Endometrial microvascular endothelial cells (primary cell): ENCODE results near the gene SPIN4. TPM values are rescaled to one million over a fixed set of nuclear protein-coding genes. Genes with fewer than 3 reads are reported as not detected.
"Not testable (repeated sequence)": the region's sequence is repeated elsewhere in the genome, so short reads cannot be mapped to it uniquely, and the experiment has no call there.

Experiments used
- in situ Hi-C: cut with HindIII; loops from 2 replicates; pipeline ENCODE4 v1.10.0; 2017; ENCODE audit warnings: low sequenced_read_pairs, low pct_unique_long_range_greater_than_20kb; ENCODE audit errors: inconsistent ontology term
- total RNA-seq: library from RNA; depleted of rRNA; stranded (reverse); fragments of >200 nt; gene quantifications from one replicate; pipeline ENCODE4 v1.2.3, GENCODE V29; 2015; ENCODE audit errors: inconsistent ontology term

SPIN4 gene
- total RNA-seq = 4.8 TPM

DNA sequence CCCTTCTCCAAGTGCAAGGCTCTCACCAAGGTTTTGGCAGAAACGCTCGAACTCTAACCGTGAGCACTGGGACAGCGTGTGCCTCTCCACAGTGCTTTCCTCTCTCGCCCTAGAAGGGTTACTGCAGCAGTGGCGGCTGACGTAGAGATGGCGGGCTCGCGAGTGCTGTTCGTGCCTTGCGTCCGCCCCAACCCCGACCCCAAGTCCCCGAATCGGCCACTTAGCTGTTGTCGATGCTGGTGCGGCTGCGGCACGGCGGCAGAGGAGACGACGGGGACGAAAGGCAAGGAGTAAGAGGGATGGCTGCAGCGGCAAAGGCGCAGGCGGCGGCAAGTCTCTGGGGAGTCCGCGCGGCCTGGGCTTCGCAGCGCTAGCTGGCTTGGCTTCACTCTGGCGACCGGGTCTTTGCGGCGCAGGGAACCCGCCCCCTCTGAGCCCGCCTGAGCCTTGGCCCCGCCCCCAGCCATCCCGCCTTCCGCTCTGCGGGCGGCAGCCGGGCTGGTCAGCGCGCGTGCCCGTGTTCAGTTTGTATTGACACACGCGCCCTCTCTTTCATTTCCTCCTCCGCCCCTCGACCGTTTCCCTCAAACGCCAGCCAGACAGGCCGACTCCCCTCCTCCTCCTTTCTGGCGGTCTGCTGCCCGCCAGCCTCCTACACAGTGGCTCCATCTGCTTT is at the start of gene SPIN4:
SPIN4 (minus strand) TSS at position 392 of the 676 bp plus-strand sequence. CDS start 513 bp downstream, outside the sequence.
- in situ Hi-C loops = no loop called here

DNA sequence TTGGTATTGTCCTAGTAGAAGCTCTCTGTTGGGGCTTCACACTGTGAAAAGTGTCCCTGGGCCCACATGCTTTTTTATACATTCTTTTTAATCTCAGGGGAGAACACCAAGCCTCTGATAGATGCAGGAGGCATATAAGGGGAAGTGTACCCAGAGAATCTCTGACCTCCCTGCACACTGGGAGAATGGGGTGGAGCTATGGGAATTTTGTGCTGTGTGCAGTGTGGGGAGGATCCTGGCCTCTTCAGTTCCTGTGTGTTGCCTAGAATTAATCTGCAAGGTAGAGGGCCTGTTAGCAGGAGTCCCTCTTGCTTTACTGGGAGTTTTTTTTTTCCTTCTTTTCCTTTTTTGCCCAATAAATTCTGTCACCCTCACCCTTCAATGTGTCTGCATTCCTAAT is 49.2 kb upstream of the SPIN4 start:
- in situ Hi-C loops = no loop called here

DNA sequence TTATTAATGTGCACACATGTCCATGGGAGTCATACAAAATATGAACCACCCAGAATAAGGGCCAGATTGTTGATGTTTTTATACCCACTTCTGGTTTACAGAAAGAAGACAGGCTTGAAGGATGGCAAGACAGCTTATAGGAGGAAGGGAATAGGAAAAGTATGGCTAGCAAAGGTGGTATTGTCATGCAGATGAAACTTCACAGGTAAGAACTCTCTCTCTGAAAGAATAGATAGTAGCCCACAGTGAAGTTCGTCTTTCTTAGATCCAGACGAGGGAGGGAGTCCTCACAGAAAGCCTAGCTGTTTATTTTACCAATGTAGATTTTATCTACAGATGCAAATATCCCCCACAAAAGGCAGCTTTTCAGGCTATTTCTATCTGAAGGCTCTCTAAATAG is 43.7 kb upstream of the SPIN4 start:
- in situ Hi-C loops = no loop called here

DNA sequence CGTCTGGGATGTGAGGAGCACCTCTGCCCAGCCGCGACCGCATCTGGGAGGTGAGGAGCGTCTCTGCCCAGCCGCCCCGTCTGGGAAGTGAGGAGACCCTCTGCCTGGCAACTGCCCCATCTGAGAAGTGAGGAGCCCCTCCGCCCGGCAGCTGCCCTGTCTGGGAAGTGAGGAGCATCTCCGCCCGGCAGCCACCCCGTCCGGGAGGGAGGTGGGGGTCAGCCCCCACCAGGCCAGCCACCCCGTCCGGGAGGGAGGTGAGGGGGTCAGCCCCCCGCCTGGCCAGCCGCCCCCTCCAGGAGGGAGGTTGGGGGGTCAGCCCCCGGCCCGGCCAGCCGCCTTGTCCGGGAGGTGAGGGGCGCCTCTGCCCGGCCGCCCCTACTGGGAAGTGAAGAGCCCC is 42.0 kb upstream of the SPIN4 start:
- in situ Hi-C loops = not testable (repeated sequence)

DNA sequence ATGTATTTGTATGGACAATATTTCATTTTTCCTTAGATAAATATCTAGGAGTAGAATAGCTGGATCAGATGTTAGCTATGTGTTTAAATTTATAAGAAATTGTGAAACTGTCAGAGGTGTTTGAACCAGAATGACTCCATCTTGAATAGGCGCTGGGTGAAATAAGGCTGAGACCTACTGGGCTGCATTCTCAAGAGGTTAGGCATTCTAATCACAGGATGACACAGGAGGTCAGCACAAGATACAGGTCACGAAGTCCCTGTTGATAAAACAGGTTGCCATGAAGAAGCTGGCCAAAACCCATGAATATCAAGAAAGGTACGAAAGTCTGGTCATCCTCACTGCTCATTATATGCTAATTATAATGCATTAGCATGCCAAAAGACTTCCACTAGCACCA is 36.3 kb upstream of the SPIN4 start:
- in situ Hi-C loops = no loop called here

DNA sequence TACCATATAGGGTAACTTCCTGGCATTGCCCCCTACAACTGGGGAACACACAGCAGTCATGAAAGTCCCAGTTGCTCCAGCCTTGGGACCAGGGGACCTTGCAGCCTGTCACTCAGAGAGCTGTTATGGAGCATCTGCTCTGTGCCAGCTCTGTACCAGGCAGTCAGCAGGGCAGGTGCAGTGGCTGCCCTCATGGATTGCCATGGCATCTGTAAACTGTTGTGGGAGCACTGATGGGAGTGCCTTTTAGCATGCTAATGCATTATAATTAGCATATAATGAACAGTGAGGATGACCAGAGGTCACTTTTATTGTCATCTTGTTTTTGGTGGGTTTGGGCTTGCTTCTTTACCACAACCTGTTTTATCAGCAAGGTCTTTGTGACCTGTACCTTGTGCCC is 33.1 kb upstream of the SPIN4 start:
- in situ Hi-C loops = not testable (repeated sequence)

DNA sequence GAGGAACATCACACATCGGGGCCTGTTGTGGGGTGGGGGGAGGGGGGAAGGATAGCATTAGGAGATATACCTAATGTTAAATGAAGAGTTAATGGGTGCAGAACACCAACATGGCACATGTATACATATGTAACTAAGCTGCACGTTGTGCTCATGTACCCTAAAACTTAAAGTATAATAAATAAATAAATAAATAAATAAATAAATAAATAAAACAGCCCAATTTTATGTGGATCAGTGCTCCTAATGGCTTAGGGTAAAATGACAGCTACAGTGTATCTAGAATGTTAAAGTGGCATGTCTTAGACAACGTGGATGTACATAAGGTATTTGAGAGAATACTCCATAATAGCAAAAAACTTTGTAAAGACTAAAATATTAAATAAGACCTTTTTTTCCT is 21.9 kb upstream of the SPIN4 start:
- in situ Hi-C loops = not testable (repeated sequence)

DNA sequence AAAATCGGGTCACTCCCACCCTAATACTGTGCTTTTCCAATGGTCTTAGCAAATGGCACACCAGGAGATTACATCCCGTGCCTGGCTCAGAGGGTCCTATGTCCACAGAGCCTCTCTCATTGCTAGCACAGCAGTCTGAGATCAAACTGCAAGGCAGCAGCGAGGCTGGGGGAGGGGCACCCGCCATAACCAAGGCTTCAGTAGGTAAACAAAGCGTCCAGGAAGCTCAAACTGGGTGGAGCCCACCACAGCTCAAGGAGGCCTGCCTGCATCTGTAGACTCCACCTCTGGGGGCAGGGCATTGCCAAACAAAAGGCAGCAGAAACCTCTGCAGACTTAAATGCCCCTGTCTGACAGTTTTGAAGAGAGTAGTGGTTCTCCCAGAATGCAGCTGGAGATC is 16.6 kb upstream of the SPIN4 start:
- in situ Hi-C loops = not testable (repeated sequence)

DNA sequence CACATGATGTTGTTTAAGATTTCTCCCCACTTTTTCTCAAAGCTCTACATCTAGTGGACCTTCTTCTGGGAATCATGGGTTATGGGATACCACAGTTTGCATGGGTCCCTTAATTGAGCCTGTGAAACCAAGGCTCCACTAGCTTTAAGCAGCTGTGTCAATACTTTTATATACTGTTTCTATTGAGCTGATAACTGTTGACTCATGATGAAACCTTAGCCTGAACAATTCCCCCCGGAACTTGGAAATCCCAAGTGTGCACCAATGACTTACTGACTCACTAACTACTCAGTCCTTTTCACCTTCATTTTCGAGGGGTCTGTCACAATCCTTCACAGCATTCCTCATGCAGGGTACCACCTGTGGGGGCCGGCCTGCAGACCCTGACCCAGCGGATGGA is 12.7 kb upstream of the SPIN4 start:
- in situ Hi-C loops = no loop called here

DNA sequence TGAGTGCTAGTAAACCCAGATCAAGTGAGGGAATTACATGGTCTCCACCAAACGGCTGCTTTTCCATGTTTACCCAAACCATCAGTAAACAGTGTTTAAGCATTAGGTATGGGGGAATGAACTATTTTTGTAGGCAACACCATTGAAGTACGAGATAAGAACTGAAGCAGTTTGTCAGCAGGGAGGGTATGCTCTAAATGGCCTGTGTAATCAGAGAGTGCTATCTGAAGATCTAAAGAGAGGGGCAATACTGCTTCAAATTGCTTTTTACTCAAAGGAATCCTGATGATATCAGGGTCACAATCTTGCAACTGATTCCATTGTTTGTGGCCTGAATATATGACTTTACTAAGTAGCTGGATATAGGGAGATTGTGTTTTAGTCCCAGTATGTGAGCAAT is 10.4 kb upstream of the SPIN4 start:
- in situ Hi-C loops = no loop called here

DNA sequence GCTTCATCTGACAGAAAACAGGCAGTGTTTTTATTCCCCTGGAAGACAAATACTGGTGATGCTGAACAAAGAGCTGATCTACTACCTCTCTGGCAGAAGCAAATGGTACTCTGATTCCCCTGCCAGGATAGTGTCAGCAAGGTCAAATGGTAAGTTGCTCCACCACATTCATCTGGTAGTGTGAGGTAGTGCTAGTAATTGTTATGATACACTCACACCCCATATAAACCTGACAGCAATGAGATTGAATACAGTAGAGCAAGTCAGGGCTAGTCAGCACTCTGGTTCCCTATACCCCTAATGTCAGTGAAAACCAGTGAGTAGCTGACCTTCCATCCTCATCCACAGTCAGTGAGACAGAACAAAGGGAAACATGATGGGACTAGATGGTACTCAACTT is 3.4 kb upstream of the SPIN4 start:
- in situ Hi-C loops = no loop called here

DNA sequence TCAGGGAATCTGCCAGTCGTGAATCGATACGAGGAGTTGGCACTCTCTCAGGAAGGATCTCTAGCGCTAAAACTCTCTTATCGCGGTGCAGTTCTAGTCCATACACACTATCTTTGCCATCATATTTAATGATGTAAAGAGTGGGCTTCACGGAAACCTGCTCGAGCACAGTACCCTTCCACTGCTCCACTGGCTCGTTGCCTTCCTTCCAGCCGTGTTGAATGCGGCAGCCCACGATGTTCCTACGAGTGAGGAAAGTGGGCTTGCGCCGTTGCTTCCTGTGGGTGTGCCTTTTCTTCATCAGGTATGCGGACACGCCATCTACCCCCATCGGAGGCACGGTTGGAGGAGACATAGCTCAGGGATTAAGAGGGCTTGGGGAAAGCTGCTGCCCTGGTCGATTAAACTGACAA is 661 bp downstream of the SPIN4 start:
- in situ Hi-C loops = no loop called here

DNA sequence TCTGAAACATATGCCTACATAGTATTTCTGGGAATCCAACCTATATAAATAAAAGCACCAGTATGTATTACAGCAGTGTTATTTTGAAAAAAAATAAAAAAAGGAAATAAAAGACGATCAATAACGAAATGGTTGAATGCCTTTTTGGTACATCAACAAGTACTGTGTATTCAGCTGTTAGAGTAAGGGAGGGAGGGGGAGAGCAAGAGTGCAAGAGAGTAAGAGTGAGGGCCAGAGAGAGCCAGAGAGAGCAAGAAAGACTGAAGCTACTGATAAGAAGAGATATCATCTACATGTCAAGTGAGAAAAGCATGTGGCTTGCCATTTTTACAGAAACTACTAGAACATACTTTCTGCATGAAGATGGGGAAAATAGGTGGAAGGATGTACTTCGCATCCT is 1.8 kb downstream of the SPIN4 start:
- in situ Hi-C loops = no loop called here

DNA sequence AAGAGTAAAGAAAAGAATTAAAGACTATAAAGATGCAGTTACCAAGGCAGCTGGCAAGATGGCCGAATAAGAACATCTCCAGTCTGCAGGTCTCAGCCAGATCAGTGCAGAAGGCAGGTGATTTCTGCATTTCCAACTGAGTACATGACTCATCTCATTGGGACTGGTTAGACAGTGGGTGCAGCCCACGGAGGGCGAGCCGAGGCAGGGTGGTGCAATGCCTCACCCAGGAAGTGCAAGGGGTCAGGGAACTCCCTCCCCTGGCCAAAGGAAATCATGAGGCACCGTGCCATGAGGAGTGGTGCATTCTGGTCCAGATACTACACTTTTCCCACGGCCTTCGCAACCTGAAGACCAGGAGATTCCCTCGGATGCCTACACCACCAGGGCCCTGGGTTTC is 20.5 kb downstream of the SPIN4 start:
- in situ Hi-C loops = no loop called here

DNA sequence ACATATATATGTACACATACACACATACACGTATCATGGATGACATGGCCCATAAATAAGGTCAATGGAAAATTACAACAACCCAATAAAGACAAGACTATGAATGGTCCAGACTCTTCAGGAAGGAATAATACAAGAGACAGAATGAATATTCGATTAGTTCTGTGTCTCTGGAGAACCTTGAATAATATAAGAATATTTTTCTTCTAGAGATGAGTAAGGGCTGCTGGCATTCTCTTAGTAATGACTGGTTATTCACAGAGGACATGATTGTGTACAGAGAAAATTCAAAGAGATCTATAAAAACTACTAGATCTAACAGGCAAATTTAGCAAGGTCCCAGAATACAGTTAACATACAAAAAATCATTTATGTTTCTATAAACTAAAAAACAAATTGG is 23.3 kb downstream of the SPIN4 start:
- in situ Hi-C loops = no loop called here

DNA sequence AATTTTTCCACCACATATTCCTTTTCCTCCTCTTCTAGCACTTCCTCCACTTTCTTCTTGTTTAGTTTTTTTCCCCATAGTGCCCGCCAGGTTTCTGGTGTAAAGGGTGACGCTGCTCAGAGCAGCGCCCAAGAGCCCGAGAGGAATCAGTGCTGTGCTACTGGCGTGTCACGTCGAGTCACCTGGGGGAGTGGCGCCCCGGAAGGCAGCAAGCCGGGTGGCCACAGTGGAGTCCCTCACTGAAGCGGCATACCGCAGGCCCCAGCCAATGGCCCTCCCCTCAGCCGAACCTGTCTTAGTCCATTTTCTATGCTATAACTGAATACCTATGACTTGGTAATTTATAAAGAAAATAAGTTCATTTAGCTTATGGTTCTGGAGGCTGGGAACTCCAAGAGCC is 51.5 kb downstream of the SPIN4 start:
- in situ Hi-C loops = no loop called here
